RWPE2 (cell line): ENCODE data around the gene PLBD2.

Source experiments
- ATAC-seq: fragments of 200-7000 bp; cut with Tn5 transposase; 3 replicates; pipeline ENCODE4 v1.9.1; 2021; ENCODE audit warnings: low read depth
- DNase-seq: peaks from one replicate; pipeline ENCODE4 v3.0.0-alpha.2; 2020; ENCODE audit warnings: low spot score
- H3K27ac ChIP-seq: fragments of 450-650 bp; 2 replicates; pipeline ENCODE4 v1.5.1; 2017; ENCODE audit warnings: mild to moderate bottlenecking; ENCODE audit not compliant: poor library complexity, severe bottlenecking
- H3K27me3 ChIP-seq: fragments of 250-450 bp; sonication (Bioruptor Pico); 2 replicates; pipeline ENCODE4 v1.5.1; 2021; ENCODE audit warnings: mild to moderate bottlenecking, moderate library complexity; ENCODE audit not compliant: insufficient read depth, poor library complexity, severe bottlenecking
- H3K36me3 ChIP-seq: fragments of 250-450 bp; sonication (Bioruptor Pico); 2 replicates; pipeline ENCODE4 v1.5.1; 2020; ENCODE audit warnings: low read depth, mild to moderate bottlenecking, moderate library complexity
- H3K4me1 ChIP-seq: fragments of 250-450 bp; sonication (Bioruptor Pico); 2 replicates; pipeline ENCODE4 v1.5.1; 2021; ENCODE audit warnings: mild to moderate bottlenecking, moderate library complexity; ENCODE audit not compliant: insufficient read depth, poor library complexity, severe bottlenecking
- H3K4me3 ChIP-seq: fragments of 250-450 bp; sonication (Bioruptor Pico); 2 replicates; pipeline ENCODE4 v1.5.1; 2021; ENCODE audit warnings: mild to moderate bottlenecking, moderate library complexity; ENCODE audit not compliant: severe bottlenecking
- H3K9me3 ChIP-seq: fragments of 250-450 bp; sonication (Bioruptor Pico); 2 replicates; pipeline ENCODE4 v1.5.1; 2021; ENCODE audit warnings: mild to moderate bottlenecking, moderate library complexity; ENCODE audit not compliant: severe bottlenecking
- TF ChIP-seq, protein P1 (sequence below): fragments of 450-650 bp; IDR thresholded peaks from one replicate; pipeline ENCODE4 v1.5.1; 2017; ENCODE audit warnings: mild to moderate bottlenecking, moderate library complexity; ENCODE audit not compliant: poor library complexity, severe bottlenecking

Gene PLBD2

DNA sequence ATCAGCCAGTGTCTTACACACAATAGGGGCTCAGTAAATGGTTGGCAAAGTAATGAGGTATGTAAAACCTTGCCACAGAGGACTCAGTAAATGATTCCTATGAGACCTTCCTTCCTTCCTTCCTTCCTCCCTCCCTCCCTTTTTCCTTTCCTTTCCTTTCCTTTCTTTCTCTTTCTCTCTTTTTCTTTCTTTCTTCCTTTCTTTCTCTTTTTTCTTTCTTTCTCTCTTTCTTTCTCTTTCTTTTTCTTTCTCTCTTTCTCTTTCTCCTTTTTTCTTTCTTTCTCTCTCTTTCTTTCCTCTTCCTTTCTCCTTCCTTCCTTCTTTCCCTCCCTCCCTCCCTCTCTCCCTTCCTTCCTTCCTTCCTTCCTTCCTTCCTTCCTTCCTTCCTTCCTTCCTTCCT lies 37.8 kb downstream of the PLBD2 start:
- Histone ChIP-seq H3K27me3 (no peaks in the 10 kb centered on the region), H3K9me3 (no peaks in the 10 kb centered on the region), H3K4me3 (no peak overlapping the region), H3K27ac (no peak overlapping the region), H3K36me3 (no peaks in the 10 kb centered on the region), H3K4me1 (no peaks in the 10 kb centered on the region)
- TF ChIP-seq, protein P1, sequence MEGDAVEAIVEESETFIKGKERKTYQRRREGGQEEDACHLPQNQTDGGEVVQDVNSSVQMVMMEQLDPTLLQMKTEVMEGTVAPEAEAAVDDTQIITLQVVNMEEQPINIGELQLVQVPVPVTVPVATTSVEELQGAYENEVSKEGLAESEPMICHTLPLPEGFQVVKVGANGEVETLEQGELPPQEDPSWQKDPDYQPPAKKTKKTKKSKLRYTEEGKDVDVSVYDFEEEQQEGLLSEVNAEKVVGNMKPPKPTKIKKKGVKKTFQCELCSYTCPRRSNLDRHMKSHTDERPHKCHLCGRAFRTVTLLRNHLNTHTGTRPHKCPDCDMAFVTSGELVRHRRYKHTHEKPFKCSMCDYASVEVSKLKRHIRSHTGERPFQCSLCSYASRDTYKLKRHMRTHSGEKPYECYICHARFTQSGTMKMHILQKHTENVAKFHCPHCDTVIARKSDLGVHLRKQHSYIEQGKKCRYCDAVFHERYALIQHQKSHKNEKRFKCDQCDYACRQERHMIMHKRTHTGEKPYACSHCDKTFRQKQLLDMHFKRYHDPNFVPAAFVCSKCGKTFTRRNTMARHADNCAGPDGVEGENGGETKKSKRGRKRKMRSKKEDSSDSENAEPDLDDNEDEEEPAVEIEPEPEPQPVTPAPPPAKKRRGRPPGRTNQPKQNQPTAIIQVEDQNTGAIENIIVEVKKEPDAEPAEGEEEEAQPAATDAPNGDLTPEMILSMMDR: no peak
- ATAC-seq (no peak), DNase-seq (no peak)

DNA sequence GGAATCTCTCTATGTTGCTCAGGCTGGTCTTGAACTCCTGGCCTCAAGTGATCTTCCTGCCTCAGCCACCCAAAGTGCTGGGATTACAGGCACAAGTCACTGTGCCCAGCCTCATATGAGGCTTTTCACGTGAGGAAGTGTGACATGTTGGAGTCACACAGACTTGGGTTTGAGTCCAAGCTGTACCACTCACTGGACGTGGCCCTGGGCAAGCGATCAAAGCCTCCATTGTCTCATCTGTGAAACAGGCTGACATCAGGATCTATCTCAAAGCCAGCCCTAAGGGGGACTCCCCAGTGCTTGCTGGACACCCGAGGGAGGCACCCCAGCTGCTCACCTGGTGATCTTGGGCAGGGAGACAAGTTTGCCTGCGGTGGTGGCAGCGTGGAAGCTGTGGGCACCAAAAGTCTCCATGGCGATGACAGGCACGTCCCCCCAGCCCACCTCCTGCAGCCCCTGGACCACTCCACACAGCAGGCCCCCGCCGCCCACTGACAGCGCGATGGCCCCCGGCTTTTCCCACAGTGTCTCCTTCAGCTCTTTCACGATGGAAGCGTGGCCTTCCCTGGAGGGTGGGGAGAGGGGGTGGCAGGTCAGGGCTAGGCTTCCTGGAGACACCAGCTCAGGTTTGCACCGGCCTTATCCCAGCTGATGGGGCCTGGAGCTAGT lies 38.6 kb downstream of the PLBD2 start:
- no peaks in the 10 kb centered on the region for H3K27me3 ChIP-seq
- no peak; the same call in 2 of the 3 replicates for ATAC-seq
- TF ChIP-seq, protein P1: no peak
- no peaks in the 10 kb centered on the region for H3K4me1 ChIP-seq
- no peaks in the 10 kb centered on the region for H3K9me3 ChIP-seq
- H3K36me3 ChIP-seq: no peaks in the 10 kb centered on the region
- DNase-seq: no peak
- H3K4me3 ChIP-seq: no peak overlapping the region
- H3K27ac ChIP-seq: no peak overlapping the region

DNA sequence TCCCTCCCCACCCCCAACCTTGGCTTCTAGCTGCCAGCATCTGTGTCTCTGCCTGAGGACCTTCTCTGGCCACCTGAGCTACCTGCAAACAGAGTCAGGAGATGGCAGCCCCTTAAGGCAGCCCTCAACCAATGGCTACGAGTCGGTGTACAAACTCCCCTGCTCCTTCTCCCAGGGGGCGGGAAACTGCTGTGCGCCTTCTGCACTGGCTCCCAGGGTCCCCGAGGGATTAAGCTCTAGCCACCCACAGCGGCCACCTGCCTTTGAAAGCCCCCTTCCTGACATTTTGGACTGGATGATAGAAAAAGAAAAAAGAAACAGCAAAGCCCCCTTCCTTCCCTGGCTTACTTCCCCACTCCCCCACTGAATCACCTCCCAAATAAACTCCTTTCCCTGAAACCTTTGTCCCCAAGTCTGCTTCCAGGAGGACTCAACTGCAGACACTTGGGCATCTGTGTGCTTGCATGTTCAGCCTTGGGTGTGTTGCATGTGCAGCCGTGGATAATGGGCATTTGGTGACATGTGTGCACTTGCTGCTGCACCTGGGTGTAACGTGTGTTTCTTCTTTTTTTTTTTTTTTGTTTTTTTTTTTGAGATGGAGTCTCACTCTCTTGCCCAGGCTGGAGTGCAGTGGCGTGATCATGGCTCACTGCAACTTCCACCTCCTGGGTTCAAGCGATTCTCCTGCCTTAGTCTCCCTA lies 39.3 kb downstream of the PLBD2 start:
- Histone ChIP-seq H3K4me1 (no peaks in the 10 kb centered on the region), H3K27ac (no peak overlapping the region), H3K4me3 (no peak overlapping the region), H3K27me3 (no peaks in the 10 kb centered on the region), H3K36me3 (no peaks in the 10 kb centered on the region), H3K9me3 (no peaks in the 10 kb centered on the region)
- DNase-seq: no peak
- TF ChIP-seq, protein P1: no peak
- ATAC-seq: peak; percentile 9; the same call in 1 of the 3 replicates

DNA sequence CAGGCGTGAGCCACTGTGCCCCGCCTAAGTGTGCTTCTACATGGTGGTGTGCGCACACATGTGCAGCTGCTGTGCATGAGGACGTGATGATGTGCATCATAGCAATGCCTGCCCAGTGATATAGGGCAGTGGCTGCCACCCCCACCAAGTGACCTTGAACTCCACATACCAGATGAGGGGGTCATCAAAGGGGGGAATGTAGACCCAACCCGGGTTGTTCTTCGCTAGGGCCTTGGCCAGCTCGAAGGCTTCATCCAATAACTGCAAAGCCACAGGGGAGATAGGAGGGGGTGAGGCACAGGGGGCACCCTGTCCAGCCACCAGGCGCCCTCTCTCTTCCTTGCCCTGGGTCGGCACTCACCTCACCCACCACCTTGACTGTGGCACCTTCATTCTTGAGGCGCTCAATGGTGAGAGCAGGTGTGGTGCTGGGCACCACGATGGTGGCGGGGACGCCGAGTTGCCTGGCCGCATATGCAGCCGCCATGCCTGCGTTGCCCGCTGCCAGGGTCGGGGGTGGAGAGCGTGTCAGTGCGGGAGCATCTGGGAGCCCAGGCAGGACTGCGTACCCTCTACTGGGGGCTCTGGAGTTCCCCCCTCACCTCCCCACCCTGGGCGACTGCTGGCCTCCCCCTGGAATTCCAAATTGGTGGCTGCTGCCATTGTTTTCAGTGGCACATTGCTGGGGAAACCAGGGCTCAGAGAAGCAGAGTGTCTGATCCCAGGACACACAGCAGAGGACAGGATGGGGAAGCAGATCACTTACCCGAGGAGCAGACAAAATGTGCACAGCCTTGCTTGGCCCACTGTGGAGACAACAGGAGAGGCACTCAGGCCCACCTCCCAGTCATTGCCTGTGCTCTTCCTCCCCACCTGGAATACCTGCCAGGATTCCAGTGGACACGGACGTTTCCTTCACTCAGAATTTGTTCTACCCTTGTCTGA lies 40.2 kb downstream of the PLBD2 start:
- TF ChIP-seq, protein P1: no peak
- no peaks in the 10 kb centered on the region for H3K36me3 ChIP-seq
- ATAC-seq: no peak

More for the DNA sequence above, 40.2 kb downstream of the PLBD2 start:
- no peak overlapping the region for H3K27ac ChIP-seq
- DNase-seq: no peak
- H3K27me3 ChIP-seq: no peaks in the 10 kb centered on the region
- no peak overlapping the region for H3K4me3 ChIP-seq
- H3K9me3 ChIP-seq: no peaks in the 10 kb centered on the region
- no peaks in the 10 kb centered on the region for H3K4me1 ChIP-seq
